ENCODE data around the gene LDLRAD4.

Gene LDLRAD4

DNA sequence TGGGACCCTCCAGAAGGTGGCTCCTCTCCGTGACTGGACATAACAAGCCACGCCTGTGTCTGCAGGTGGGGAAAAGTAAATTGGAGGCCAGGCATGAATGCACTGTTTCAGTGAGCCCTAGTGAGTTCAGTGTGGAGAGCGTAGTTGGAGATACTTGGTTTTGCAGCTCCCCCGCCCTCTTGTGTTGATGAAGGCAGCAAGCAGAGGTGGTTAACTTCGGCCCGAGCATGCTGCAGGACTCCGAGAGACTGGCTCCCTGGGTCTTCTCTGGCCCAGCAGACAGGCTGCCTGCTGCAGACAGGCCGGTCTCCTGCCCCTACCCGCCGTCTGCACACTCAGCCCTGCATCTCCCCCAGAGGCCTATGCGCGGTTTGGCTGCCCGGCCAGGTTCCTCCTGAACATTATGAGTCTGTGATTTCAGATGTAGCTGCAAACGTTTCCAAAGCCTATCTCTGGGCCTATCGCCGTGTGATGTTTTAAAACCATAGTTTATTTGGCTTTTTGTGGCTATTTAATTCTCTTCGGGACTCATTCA is 102.4 kb downstream of the LDLRAD4 start:
- DNase-seq (ENCODE audit: insufficient read length, low spot score) (no peak), FAIRE-seq (no peak)
- no peak for TF ChIP-seq POLR2AphosphoS5 (IDR thresholded peaks at IDR 0.05; ENCODE audit: low read depth, low read length)
- no peak for TF ChIP-seq SPI1 (IDR thresholded peaks at IDR 0.05; ENCODE audit: low read depth, low read length)
- no peak for TF ChIP-seq PAX5 (IDR thresholded peaks at IDR 0.05; ENCODE audit: insufficient read depth, low read length, severe bottlenecking)
- no peak for TF ChIP-seq POLR2A (IDR thresholded peaks at IDR 0.05; ENCODE audit: low read depth, low read length)
- TF ChIP-seq TAF1 (IDR thresholded peaks at IDR 0.05; ENCODE audit: low read depth, low read length), result no peak
- TF ChIP-seq POU2F2 (IDR thresholded peaks at IDR 0.05; ENCODE audit: low read depth, low read length), result no peak

DNA sequence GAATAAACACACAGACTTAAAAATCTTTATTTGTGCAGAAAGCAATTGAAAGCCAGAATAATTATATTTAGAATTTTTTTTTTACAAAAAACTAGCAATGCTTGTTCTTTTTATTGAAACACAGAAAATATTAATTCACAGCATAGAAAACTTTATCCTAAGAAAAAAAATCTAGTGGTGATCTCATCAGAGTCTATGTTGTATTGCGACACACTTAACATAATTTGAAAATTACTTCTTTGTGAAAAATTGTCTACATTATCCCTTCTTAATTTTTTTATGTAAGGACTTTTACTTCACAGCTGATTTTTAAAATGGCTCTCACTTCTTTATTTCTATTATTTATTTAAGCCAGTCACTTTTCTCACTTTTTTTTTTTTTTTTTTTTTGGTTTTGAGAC is 103.4 kb downstream of the LDLRAD4 start:
- FAIRE-seq (no peak), DNase-seq (ENCODE audit: insufficient read length, low spot score) (no peak)
- TF ChIP-seq POU2F2 (IDR thresholded peaks at IDR 0.05; ENCODE audit: low read depth, low read length) (no peak), PAX5 (IDR thresholded peaks at IDR 0.05; ENCODE audit: insufficient read depth, low read length, severe bottlenecking) (no peak), TAF1 (IDR thresholded peaks at IDR 0.05; ENCODE audit: low read depth, low read length) (no peak)

DNA sequence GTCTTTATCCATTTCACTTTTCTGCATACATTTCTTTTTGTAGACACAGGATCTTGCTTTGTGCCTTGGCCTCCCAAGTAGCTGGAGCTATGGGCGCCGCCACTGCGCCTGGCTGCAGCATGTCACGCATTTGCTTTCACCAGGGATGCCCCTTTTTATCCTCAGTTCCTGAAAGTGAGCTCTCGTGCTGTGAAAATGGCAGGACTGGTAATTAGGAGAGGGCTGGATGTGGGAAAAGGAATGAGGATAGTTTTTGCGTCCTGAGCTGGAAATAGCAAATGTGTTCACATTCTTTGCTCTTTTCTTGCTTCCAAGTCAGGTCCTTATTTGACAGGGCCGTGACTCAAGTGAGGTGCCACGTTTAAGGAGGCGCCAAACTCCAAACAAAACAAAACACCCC is 104.6 kb downstream of the LDLRAD4 start:
- DNase-seq (ENCODE audit: insufficient read length, low spot score) (no peak), FAIRE-seq (no peak)
- no peak for TF ChIP-seq POLR2A (IDR thresholded peaks at IDR 0.05; ENCODE audit: low read depth, low read length)
- TF ChIP-seq TAF1 (IDR thresholded peaks at IDR 0.05; ENCODE audit: low read depth, low read length), result no peak
- TF ChIP-seq PAX5 (IDR thresholded peaks at IDR 0.05; ENCODE audit: insufficient read depth, low read length, severe bottlenecking), result no peak
- TF ChIP-seq POLR2AphosphoS5 (IDR thresholded peaks at IDR 0.05; ENCODE audit: low read depth, low read length), result no peak
- TF ChIP-seq SPI1 (IDR thresholded peaks at IDR 0.05; ENCODE audit: low read depth, low read length), result no peak
- TF ChIP-seq POU2F2 (IDR thresholded peaks at IDR 0.05; ENCODE audit: low read depth, low read length), result no peak

DNA sequence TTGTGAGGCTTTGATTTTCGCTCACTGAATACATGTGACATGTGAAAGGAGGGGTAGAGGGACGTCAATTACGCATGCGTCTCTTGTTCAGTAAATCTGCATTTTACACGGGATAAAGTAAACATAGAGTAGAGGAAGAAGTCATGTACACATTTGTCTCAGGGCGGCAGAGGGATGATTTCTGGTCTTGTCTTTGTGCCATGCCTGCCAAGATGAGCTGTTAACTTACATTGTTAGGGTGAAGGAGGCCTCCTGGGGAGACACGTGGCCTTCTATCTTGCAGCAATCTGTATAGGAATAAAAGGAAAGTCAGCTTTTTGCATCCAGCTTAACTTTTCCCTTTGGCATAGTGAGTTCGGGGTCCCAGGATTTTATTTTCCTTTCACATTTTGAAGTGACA is 106.3 kb downstream of the LDLRAD4 start:
- TF ChIP-seq PAX5 (IDR thresholded peaks at IDR 0.05; ENCODE audit: insufficient read depth, low read length, severe bottlenecking), result no peak
- no peak for TF ChIP-seq POLR2AphosphoS5 (IDR thresholded peaks at IDR 0.05; ENCODE audit: low read depth, low read length)
- TF ChIP-seq POU2F2 (IDR thresholded peaks at IDR 0.05; ENCODE audit: low read depth, low read length), result no peak
- no peak for TF ChIP-seq POLR2A (IDR thresholded peaks at IDR 0.05; ENCODE audit: low read depth, low read length)
- no peak for TF ChIP-seq TAF1 (IDR thresholded peaks at IDR 0.05; ENCODE audit: low read depth, low read length)
- no peak for TF ChIP-seq SPI1 (IDR thresholded peaks at IDR 0.05; ENCODE audit: low read depth, low read length)
- DNase-seq (ENCODE audit: insufficient read length, low spot score) (no peak), FAIRE-seq (no peak)

DNA sequence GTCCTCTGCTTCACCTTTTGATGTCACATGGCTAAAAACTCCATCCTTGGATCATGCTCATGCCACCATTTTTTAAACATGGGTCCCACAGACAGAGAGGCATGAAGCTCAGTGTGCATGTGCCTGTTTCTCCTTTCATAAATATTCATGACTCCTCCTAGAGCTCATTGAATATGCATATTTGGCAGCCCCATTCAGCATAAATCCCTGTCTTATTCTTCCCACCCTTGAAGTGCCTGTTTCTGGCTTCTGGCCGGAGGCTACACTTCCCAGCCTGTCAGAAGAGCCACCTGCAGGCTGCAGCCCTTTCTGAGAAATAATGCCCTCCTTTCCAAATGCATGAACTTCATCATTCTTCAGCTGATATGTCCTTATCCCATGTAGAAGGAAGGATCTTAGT is 109.7 kb downstream of the LDLRAD4 start:
- TF ChIP-seq POLR2A (IDR thresholded peaks at IDR 0.05; ENCODE audit: low read depth, low read length) (no peak), POLR2AphosphoS5 (IDR thresholded peaks at IDR 0.05; ENCODE audit: low read depth, low read length) (no peak), TAF1 (IDR thresholded peaks at IDR 0.05; ENCODE audit: low read depth, low read length) (no peak), POU2F2 (IDR thresholded peaks at IDR 0.05; ENCODE audit: low read depth, low read length) (no peak), SPI1 (IDR thresholded peaks at IDR 0.05; ENCODE audit: low read depth, low read length) (no peak), PAX5 (IDR thresholded peaks at IDR 0.05; ENCODE audit: insufficient read depth, low read length, severe bottlenecking) (no peak)
- DNase-seq (ENCODE audit: insufficient read length, low spot score) (no peak), FAIRE-seq (no peak)

DNA sequence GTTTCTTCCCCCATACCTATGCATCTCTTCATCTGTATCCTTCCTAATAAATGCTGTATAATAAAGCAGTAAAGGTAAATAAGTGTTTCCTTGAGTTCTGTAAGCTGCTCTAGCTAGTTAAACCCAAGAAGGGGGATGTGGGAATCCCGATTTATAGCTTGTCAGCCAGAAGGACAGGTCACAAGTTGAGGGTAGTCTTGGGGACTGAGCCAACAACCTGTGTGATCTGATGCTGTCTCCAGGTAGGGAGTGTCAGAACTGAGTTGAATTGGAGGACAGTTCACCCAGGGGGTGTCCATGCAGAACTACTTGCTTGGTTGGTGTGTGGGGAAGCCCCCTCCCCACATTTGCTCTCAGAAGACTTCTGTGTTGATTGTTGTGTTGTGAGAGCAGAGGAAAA is 112.4 kb downstream of the LDLRAD4 start:
- no peak for DNase-seq (ENCODE audit: insufficient read length, low spot score)
- no peak for FAIRE-seq
- TF ChIP-seq POLR2A (IDR thresholded peaks at IDR 0.05; ENCODE audit: low read depth, low read length) (no peak), POLR2AphosphoS5 (IDR thresholded peaks at IDR 0.05; ENCODE audit: low read depth, low read length) (no peak), PAX5 (IDR thresholded peaks at IDR 0.05; ENCODE audit: insufficient read depth, low read length, severe bottlenecking) (no peak), SPI1 (IDR thresholded peaks at IDR 0.05; ENCODE audit: low read depth, low read length) (no peak), TAF1 (IDR thresholded peaks at IDR 0.05; ENCODE audit: low read depth, low read length) (no peak), POU2F2 (IDR thresholded peaks at IDR 0.05; ENCODE audit: low read depth, low read length) (no peak)

DNA sequence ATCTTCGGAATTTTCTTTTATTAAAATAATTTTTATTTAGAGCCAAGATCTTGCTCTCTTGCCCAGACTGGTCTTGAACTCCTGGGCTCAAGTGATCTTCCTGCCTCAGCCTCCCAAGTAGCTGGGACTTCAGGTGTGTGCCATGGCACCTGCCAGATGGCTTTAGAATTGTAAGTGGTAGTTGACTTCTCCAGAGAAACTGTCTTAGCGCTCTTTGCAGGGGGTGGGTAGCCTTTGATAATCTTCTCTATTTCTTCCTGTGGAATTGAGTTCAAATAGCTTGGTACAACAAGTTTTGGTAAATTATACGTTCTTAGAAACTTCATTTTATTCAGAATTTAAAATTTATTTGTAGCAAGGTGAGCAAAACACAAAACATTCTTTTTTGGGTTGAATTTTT is 113.3 kb downstream of the LDLRAD4 start:
- DNase-seq (ENCODE audit: insufficient read length, low spot score) (no peak), FAIRE-seq (no peak)
- TF ChIP-seq POLR2AphosphoS5 (IDR thresholded peaks at IDR 0.05; ENCODE audit: low read depth, low read length) (no peak), PAX5 (IDR thresholded peaks at IDR 0.05; ENCODE audit: insufficient read depth, low read length, severe bottlenecking) (no peak), TAF1 (IDR thresholded peaks at IDR 0.05; ENCODE audit: low read depth, low read length) (no peak), POLR2A (IDR thresholded peaks at IDR 0.05; ENCODE audit: low read depth, low read length) (no peak), POU2F2 (IDR thresholded peaks at IDR 0.05; ENCODE audit: low read depth, low read length) (no peak), SPI1 (IDR thresholded peaks at IDR 0.05; ENCODE audit: low read depth, low read length) (no peak)

DNA sequence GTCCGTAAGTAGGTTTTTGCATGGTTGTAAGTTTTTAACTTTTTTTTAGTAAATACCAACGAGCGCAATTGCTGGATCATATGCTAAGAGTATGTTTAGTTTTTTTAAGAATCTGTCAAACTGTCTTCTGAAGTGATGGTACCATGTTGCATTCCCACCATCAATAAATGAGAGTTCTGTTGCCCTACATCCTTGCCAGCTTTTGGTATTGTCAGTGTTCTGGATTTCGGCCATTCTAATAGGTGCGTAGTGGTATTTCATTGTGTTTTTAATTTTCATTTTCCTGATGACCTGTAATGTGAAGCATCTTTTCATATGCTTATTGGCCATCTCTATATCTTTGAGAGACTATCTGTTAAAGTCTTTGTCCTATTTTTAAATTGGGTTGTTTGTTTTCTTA is 114.3 kb downstream of the LDLRAD4 start:
- DNase-seq (ENCODE audit: insufficient read length, low spot score), result no peak
- FAIRE-seq, result no peak
- no peak for TF ChIP-seq SPI1 (IDR thresholded peaks at IDR 0.05; ENCODE audit: low read depth, low read length)
- TF ChIP-seq TAF1 (IDR thresholded peaks at IDR 0.05; ENCODE audit: low read depth, low read length), result no peak
- no peak for TF ChIP-seq PAX5 (IDR thresholded peaks at IDR 0.05; ENCODE audit: insufficient read depth, low read length, severe bottlenecking)
- TF ChIP-seq POLR2AphosphoS5 (IDR thresholded peaks at IDR 0.05; ENCODE audit: low read depth, low read length), result no peak
- TF ChIP-seq POU2F2 (IDR thresholded peaks at IDR 0.05; ENCODE audit: low read depth, low read length), result no peak
- no peak for TF ChIP-seq POLR2A (IDR thresholded peaks at IDR 0.05; ENCODE audit: low read depth, low read length)

DNA sequence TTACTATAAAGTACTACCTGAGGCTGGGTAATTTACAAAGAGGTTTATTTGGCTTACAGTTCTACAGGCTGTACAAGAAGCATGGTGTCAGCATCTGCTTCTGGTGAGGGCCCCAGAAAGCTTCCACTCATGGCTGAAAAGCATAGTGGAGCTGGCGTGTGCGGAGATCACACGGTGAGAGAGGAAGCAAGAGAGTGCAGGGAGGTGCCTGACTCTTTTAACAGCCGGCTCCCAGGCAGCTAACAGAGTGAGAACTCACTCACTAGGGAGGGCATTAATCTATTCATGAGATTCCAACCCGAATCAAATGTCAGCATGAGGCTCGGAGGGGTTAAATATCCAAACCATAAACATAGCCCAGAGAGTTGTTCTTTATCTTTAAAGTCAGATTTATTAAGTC is 117.3 kb downstream of the LDLRAD4 start:
- FAIRE-seq (no peak), DNase-seq (ENCODE audit: insufficient read length, low spot score) (no peak)
- TF ChIP-seq POLR2A (IDR thresholded peaks at IDR 0.05; ENCODE audit: low read depth, low read length), result no peak
- no peak for TF ChIP-seq PAX5 (IDR thresholded peaks at IDR 0.05; ENCODE audit: insufficient read depth, low read length, severe bottlenecking)
- TF ChIP-seq SPI1 (IDR thresholded peaks at IDR 0.05; ENCODE audit: low read depth, low read length), result no peak
- TF ChIP-seq POLR2AphosphoS5 (IDR thresholded peaks at IDR 0.05; ENCODE audit: low read depth, low read length), result no peak

DNA sequence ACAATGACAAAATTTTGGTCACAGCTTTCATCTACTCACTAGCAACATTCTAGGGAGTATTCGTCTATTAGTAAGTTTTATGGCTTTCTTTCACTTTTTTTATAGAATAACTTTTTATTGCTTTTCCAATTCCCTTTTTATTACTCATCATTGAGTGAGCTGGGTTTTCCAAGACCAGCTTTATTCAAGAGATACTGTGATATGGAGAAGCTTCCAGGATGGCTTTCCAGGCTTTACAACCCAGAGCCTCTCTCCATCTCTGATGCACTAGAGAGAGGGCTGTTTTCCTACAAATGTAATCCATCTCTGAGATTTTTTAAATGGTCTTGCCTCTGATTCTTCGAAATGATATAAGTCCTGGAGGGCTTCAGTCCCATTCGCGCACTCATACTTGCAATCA is 118.3 kb downstream of the LDLRAD4 start:
- DNase-seq (ENCODE audit: insufficient read length, low spot score), result no peak
- TF ChIP-seq SPI1 (IDR thresholded peaks at IDR 0.05; ENCODE audit: low read depth, low read length) (no peak), POU2F2 (IDR thresholded peaks at IDR 0.05; ENCODE audit: low read depth, low read length) (no peak), TAF1 (IDR thresholded peaks at IDR 0.05; ENCODE audit: low read depth, low read length) (no peak), POLR2AphosphoS5 (IDR thresholded peaks at IDR 0.05; ENCODE audit: low read depth, low read length) (no peak), PAX5 (IDR thresholded peaks at IDR 0.05; ENCODE audit: insufficient read depth, low read length, severe bottlenecking) (no peak), POLR2A (IDR thresholded peaks at IDR 0.05; ENCODE audit: low read depth, low read length) (no peak)
- no peak for FAIRE-seq

Data from GM12891 (cell line).